Measurements from ENCODE around the gene WDR62. TPM values are rescaled to one million over a fixed set of nuclear protein-coding genes. Genes with fewer than 3 reads are reported as not detected.

Gene WDR62
- total RNA-seq, 2 experiments from 2014 or later, result 19.1 to 20.4 TPM

DNA sequence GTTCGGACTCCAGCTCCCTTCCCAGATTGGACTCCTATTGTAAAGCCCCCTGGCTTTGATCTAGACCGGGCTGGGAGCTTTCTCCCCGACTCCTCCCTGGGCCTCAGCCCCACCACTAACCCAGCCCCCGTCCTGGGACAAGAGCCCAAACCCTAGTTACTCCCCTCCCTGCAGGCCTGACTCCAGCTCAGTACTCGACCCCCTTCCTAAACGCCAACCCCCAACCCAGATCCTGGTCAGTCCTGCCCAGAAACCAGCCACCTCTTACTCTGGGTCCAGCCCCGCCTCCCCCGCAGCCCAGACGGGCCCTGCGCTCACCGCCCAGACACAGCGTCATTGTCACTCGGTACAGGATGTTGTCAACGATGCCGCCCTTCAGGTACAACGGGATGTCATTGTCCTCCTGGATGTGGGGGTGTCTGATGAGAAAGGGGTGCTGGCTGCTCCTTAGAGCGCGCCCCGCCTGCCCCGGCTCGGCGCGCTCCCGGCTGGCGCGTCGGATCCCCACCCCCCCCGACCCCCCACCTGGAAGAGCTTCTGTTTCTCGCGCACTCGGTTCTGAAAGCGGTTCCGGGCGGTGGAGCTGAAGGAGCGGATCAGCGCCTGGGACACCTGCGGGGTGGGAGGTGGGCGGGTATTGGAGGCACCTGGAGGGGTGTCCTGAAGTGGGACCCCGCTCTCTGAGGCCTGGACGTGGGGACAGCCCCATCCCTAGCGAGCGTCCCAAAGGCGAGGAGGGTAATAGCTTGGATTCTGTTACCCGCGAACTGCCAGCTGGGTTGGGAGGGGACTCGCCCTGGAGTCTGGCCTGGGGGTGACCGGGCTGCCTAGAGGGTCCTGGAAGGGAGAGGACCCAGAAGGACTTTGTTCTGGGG is 96.7 kb downstream of the WDR62 start:
- no peak for DNase-seq
- Mint-ChIP-seq H3K4me3 (no peak overlapping the region), H3K27ac (peak overlapping the region; percentile 28), H3K4me1 (no peaks in the 10 kb centered on the region), H3K27me3 (no peaks in the 10 kb centered on the region), H3K9me3 (no peaks in the 10 kb centered on the region), H3K36me3 (peaks cover 20% of the 10 kb centered on the region)

DNA sequence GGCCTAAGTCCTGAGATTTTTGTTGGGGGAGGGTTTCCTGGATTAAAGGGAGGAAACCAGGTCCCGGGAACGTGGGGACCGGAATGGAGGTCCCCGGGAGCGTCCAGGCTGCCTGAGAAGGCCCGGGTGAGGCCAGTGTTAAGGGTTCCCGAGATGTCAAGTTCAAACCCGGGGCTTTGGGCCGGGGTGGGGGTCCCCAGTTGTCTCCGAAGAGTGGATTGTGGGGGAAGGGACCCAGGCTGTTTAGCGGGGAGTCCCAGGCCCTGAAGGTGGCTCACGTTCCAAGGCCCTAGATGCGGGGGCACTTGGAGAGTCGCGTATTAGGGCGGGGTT is 97.3 kb downstream of the WDR62 start:
- no peak overlapping the region for H3K4me3 Mint-ChIP-seq
- H3K36me3 Mint-ChIP-seq, result peaks cover 17% of the 10 kb centered on the region

DNA sequence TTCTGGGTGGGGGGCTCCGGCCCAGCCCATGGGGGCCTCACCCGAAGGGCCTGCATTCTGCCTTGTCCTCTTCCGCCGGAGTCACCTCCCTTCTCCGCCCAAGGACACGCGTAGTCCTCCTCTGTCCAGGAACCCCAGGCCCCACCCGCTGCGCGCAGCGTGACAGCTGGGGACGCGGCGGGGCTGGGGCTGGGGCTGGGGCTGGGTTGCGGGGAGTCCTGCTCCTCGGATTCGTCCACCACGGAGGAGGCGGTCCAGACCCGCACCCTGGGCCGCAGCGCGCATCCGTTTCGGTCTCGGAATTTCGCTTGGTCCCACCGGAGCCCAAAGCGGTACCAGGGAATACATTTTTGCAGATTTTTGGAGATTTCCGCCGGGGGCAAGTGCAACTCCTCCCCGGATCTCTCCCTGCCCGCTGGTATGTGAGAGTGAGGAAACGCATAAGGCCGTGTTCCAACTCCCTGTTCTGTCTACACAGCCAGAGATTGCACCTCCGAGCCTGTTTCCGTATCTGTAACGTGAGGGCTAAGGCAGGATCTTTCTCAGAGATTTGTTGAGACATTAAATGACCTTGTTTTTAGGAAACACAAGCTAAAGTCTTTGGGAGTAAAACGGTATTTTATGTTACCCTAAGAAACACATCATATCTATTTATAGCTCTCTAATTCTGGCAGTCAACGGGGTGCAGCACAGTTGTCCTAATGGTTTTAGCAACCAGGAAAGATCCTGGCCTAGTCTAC is 97.8 kb downstream of the WDR62 start, which contains the start of gene COX7A1:
Gene COX7A1, minus strand, starts transcription at position 96 of the 740 bp plus-strand sequence. Its CDS starts 40 bp downstream, at position 56.
- no peak for DNase-seq
- H3K4me1 Mint-ChIP-seq, result no peaks in the 10 kb centered on the region
- H3K36me3 Mint-ChIP-seq, result peaks cover 12% of the 10 kb centered on the region
- no peaks in the 10 kb centered on the region for H3K27me3 Mint-ChIP-seq
- H3K27ac Mint-ChIP-seq, result peak within 1 kb of the TSS; percentile 28
- H3K4me3 Mint-ChIP-seq, result no peak within 1 kb of the TSS
- no peaks in the 10 kb centered on the region for H3K9me3 Mint-ChIP-seq

More for the DNA sequence above, 97.3 kb downstream of the WDR62 start:
- no peak for DNase-seq
- Mint-ChIP-seq H3K4me1 (no peaks in the 10 kb centered on the region), H3K27me3 (no peaks in the 10 kb centered on the region), H3K27ac (no peak overlapping the region), H3K9me3 (no peaks in the 10 kb centered on the region)

DNA sequence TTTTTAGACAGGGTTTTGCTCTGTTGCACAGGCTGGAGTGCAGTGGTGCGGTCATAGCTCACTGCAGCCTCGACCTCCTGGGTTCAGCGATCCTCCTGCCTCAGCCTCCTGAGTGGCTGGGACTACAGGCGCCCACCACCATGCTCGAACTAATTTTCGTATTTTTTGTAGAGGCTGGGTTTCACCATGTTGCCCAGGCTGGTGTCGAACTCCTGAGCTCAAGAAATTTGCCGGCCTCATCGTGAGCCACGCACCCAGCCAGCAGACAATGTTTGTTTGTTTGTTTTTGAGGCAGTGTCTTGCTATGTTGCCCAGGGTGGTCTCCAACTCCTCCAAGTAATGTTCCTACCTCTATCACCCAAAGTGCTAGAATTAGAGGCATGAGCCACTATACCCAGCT is 98.4 kb downstream of the WDR62 start:
- DNase-seq, result no peak
- Mint-ChIP-seq H3K27ac (no peak overlapping the region), H3K36me3 (peaks cover 9% of the 10 kb centered on the region), H3K9me3 (no peaks in the 10 kb centered on the region), H3K4me1 (no peaks in the 10 kb centered on the region), H3K4me3 (no peak overlapping the region), H3K27me3 (no peaks in the 10 kb centered on the region)

Other genes starting within 250 kb of the WDR62 start
- not detected for gene PRODH2, start 242.1 kb upstream of the WDR62 start, total RNA-seq
- gene NPHS1, start 202.4 kb upstream of the WDR62 start, total RNA-seq, result under 1 TPM; 0.36 to 0.49 TPM
- gene KIRREL2, start 198.0 kb upstream of the WDR62 start, total RNA-seq, result 1 to 10 TPM; 2.3 to 2.4 TPM
- under 1 TPM; 0.68 to 0.88 TPM for gene APLP1, start 186.3 kb upstream of the WDR62 start, total RNA-seq
- gene NFKBID, start 154.4 kb upstream of the WDR62 start, total RNA-seq, result 10 to 100 TPM; 72.2 to 73.7 TPM
- 10 to 100 TPM; 44.9 to 53.8 TPM for gene HCST, start 152.4 kb upstream of the WDR62 start, total RNA-seq
- not detected for gene TYROBP, start 146.6 kb upstream of the WDR62 start, total RNA-seq
- gene LRFN3, start 118.5 kb upstream of the WDR62 start, total RNA-seq, result 1 to 10 TPM; 5.8 to 7.1 TPM
- gene SDHAF1, start 59.7 kb upstream of the WDR62 start, total RNA-seq, result 10 to 100 TPM; 22.6 to 23.1 TPM
- 1 to 10 TPM in 1 of 2 experiments, under 1 TPM in 1; 0.99 to 1.8 TPM for gene SYNE4, start 46.1 kb upstream of the WDR62 start, total RNA-seq
- gene ALKBH6, start 40.7 kb upstream of the WDR62 start, total RNA-seq, result 10 to 100 TPM; 35.0 to 35.5 TPM
- gene CLIP3, start 22.0 kb upstream of the WDR62 start, total RNA-seq, result under 1 TPM; 0.25 to 0.60 TPM
- 1 to 10 TPM; 2.4 to 2.7 TPM for gene THAP8, start 612 bp upstream of the WDR62 start, total RNA-seq
- not detected for gene OVOL3, start 56.2 kb downstream of the WDR62 start, total RNA-seq
- gene POLR2I, start 60.0 kb downstream of the WDR62 start, total RNA-seq, result 10 to 100 TPM; 93.4 to 94.0 TPM
- gene TBCB, start 60.6 kb downstream of the WDR62 start, total RNA-seq, result 10 to 100 TPM; 89.2 to 91.1 TPM
- 100 to 1,000 TPM; 292 to 307 TPM for gene CAPNS1, start 85.2 kb downstream of the WDR62 start, total RNA-seq
- not detected for gene COX7A1, start 97.5 kb downstream of the WDR62 start, total RNA-seq
- 1 to 10 TPM; 1.7 to 2.1 TPM for gene ZNF565, start 159.8 kb downstream of the WDR62 start, total RNA-seq
- gene ZNF146, start 160.2 kb downstream of the WDR62 start, total RNA-seq, result 100 to 1,000 TPM; 116 to 120 TPM

Data from activated naive CD8-positive, alpha-beta T cell treated with anti-CD3 and anti-CD28 coated beads for 36 hours (primary cell).